ENCODE measurements around the gene NKD2. TPM values are rescaled to one million over a fixed set of nuclear protein-coding genes. Genes with fewer than 3 reads are reported as not detected.

Gene NKD2
- total RNA-seq, 2 experiments from 2014 or later: 0.41 to 1.1 TPM

- CTCF ChIA-PET: interaction anchor here (0.9 kb wide), 1 partner anchor 90 kb away, joined by 3 read pairs; no protein-coding TSS in a partner anchor
- Mint-ChIP-seq H3K4me3 (no peak overlapping the region), H3K27me3 (no peaks in the 10 kb centered on the region), H3K27ac (no peak overlapping the region), H3K36me3 (peaks cover 5% of the 10 kb centered on the region), H3K9me3 (no peaks in the 10 kb centered on the region), H3K4me1 (ENCODE audit: low read depth) (no peaks in the 10 kb centered on the region)
- intact Hi-C loops (cut with micrococcal nuclease): no loop called here
- DNase-seq: no peak
- POLR2A ChIA-PET: no interaction called here
Observed at GRCh38 chr5:1083823-1084605, 75.4 kb downstream of the NKD2 start.

- intact Hi-C loops (cut with micrococcal nuclease): no loop called here
- no peak overlapping the region for H3K27ac Mint-ChIP-seq
- DNase-seq: no peak
- H3K4me1 Mint-ChIP-seq (ENCODE audit: low read depth): no peaks in the 10 kb centered on the region
- no peak overlapping the region for H3K4me3 Mint-ChIP-seq
- CTCF ChIA-PET: no interaction called here
- H3K36me3 Mint-ChIP-seq: peaks cover 5% of the 10 kb centered on the region
- H3K9me3 Mint-ChIP-seq: no peaks in the 10 kb centered on the region
- POLR2A ChIA-PET: no interaction called here
- no peaks in the 10 kb centered on the region for H3K27me3 Mint-ChIP-seq
Observed at GRCh38 chr5:1085391-1085790, 76.8 kb downstream of the NKD2 start.

DNA sequence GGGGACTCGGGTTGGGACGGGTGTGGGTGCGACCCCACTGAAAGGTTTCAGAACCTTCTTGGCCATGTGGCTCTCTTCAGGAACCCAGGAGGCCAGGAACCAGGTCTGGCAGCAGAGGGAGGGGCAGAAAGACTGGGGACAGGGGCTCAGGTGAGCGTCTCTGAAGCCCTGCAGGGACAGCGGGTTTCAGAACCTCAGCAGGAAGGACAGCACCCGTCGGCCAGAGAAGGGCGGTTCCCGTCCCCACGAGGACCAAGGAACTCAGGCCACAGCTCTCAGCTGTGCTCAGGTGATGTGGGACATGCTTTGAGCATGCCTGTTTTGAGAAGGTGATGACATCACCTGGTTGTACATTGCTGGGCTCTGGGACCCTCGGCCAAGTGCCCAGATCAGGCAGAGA, 77.5 kb downstream of the NKD2 start:
- Mint-ChIP-seq H3K36me3 (peaks cover 5% of the 10 kb centered on the region), H3K27ac (no peak overlapping the region), H3K4me3 (no peak overlapping the region), H3K27me3 (no peaks in the 10 kb centered on the region), H3K4me1 (ENCODE audit: low read depth) (no peaks in the 10 kb centered on the region), H3K9me3 (no peaks in the 10 kb centered on the region)
- CTCF ChIA-PET: no interaction called here
- intact Hi-C loops (cut with micrococcal nuclease): no loop called here
- no peak for DNase-seq
- POLR2A ChIA-PET: no interaction called here

- no peak for DNase-seq
- ChIA-PET POLR2A (no interaction called here), CTCF (no interaction called here)
- H3K4me3 Mint-ChIP-seq: no peak overlapping the region
- H3K9me3 Mint-ChIP-seq: no peaks in the 10 kb centered on the region
- no peak overlapping the region for H3K27ac Mint-ChIP-seq
- H3K36me3 Mint-ChIP-seq: peaks cover 2% of the 10 kb centered on the region
- intact Hi-C loops (cut with micrococcal nuclease): no loop called here
- H3K4me1 Mint-ChIP-seq (ENCODE audit: low read depth): no peaks in the 10 kb centered on the region
- no peaks in the 10 kb centered on the region for H3K27me3 Mint-ChIP-seq
Observed at GRCh38 chr5:1086871-1087270, 78.3 kb downstream of the NKD2 start.

- Mint-ChIP-seq H3K36me3 (peaks cover 2% of the 10 kb centered on the region), H3K4me1 (ENCODE audit: low read depth) (no peaks in the 10 kb centered on the region), H3K27me3 (no peaks in the 10 kb centered on the region), H3K9me3 (no peaks in the 10 kb centered on the region), H3K4me3 (no peak overlapping the region), H3K27ac (no peak overlapping the region)
- intact Hi-C loops (cut with micrococcal nuclease): no loop called here
- POLR2A ChIA-PET: no interaction called here
- CTCF ChIA-PET: no interaction called here
- DNase-seq: no peak
Observed at GRCh38 chr5:1087428-1087827, 78.8 kb downstream of the NKD2 start.

GRCh38 chr5:1088031-1088430, 79.4 kb downstream of the NKD2 start:
- DNase-seq: no peak
- ChIA-PET CTCF (no interaction called here), POLR2A (no interaction called here)
- Mint-ChIP-seq H3K4me3 (no peak overlapping the region), H3K36me3 (peaks cover 2% of the 10 kb centered on the region), H3K4me1 (ENCODE audit: low read depth) (no peaks in the 10 kb centered on the region), H3K27ac (no peak overlapping the region), H3K9me3 (no peaks in the 10 kb centered on the region), H3K27me3 (no peaks in the 10 kb centered on the region)
- intact Hi-C loops (cut with micrococcal nuclease): no loop called here

Small RNA genes lying within 50 kb of the gene (microRNA-seq; reads per million reads assigned to microRNA genes)
- gene MIR4635 (ENCODE audit: borderline microRNAs expressed, borderline number of aligned reads, borderline replicate concordance): not detected

Other genes with a start within 250 kb of the NKD2 start
- gene ZDHHC11B, start 224.1 kb upstream of the NKD2 start, total RNA-seq: under 1 TPM; 0.34 to 0.67 TPM
- 1 to 10 TPM; 6.2 to 7.9 TPM for gene ZDHHC11, start 157.8 kb upstream of the NKD2 start, total RNA-seq
- gene BRD9, start 116.0 kb upstream of the NKD2 start, total RNA-seq: 10 to 100 TPM; 43.1 to 50.7 TPM
- 10 to 100 TPM; 32.4 to 33.9 TPM for gene TRIP13, start 115.9 kb upstream of the NKD2 start, total RNA-seq
- gene SLC12A7, start 103.3 kb downstream of the NKD2 start, total RNA-seq: 10 to 100 TPM; 10.1 to 10.8 TPM
- gene SLC6A19, start 192.8 kb downstream of the NKD2 start, total RNA-seq: not detected
- not detected for gene SLC6A18, start 216.6 kb downstream of the NKD2 start, total RNA-seq

Measured in activated CD4-positive, alpha-beta memory T cell treated with anti-CD3 and anti-CD28 coated beads for 36 hours (primary cell).